PC-3 (cell line): ENCODE measurements around the gene GATA6. TPM values are rescaled to one million over a fixed set of nuclear protein-coding genes. Genes with fewer than 3 reads are reported as not detected.

Source experiments
- ATAC-seq: fragments of 200-7000 bp; cut with Tn5 transposase; 2 replicates; pipeline ENCODE4 v1.9.1; 2020; ENCODE audit warnings: mild to moderate bottlenecking, moderate library complexity
- BruUV-seq: library from RNA; stranded (reverse); fragments of 400-500 nt; replicated peaks from 2 replicates; lab custom pipeline; 2021; lab: Mats Ljungman, UMichigan
- CTCF ChIA-PET: fragments of 300-600 bp; sonication (Branson Sonifier 250); formaldehyde crosslinking; loops from one replicate; lab custom pipeline; 2022; ENCODE audit warnings: antibody characterized with exemption; lab: Charles Lee
- POLR2A ChIA-PET: fragments of 300-600 bp; sonication (Branson Sonifier 250); formaldehyde crosslinking; loops from one replicate; lab custom pipeline; 2022; ENCODE audit warnings: antibody characterized with exemption; ENCODE audit not compliant: unreplicated experiment; lab: Charles Lee
- DNase-seq: peaks from one replicate; pipeline ENCODE4 v3.0.0-alpha.2; 2015
- H2AFZ ChIP-seq: fragments of 300-600 bp; sonication (generic); 2 replicates; pipeline ENCODE4 v1.6.0; 2016; ENCODE audit warnings: antibody characterized with exemption, low read length
- H3F3A ChIP-seq: fragments of 300-600 bp; sonication (generic); one replicate; pipeline ENCODE4 v1.6.0; 2017; ENCODE audit warnings: antibody characterized with exemption, low read length, control low read depth, mild to moderate bottlenecking; ENCODE audit not compliant: unreplicated experiment
- H3K27ac ChIP-seq: fragments of 300-600 bp; sonication (generic); 2 replicates; pipeline ENCODE4 v1.5.1; 2016; ENCODE audit warnings: mild to moderate bottlenecking, low read length
- H3K27me3 ChIP-seq: fragments of 300-600 bp; sonication (generic); 2 replicates; pipeline ENCODE4 v1.6.1; 2016; ENCODE audit warnings: low read length, mixed read lengths
- H3K36me3 ChIP-seq: fragments of 300-600 bp; sonication (generic); 2 replicates; pipeline ENCODE4 v1.6.1; 2016; ENCODE audit warnings: low read depth, mixed run types, low read length, mixed read lengths
- H3K4me1 ChIP-seq: fragments of 300-600 bp; sonication (generic); 2 replicates; pipeline ENCODE4 v1.5.1; 2016; ENCODE audit warnings: low read length; ENCODE audit not compliant: insufficient read depth
- H3K4me2 ChIP-seq: fragments of 300-600 bp; sonication (generic); 2 replicates; pipeline ENCODE4 v1.6.0; 2016; ENCODE audit warnings: low read length
- H3K4me3 ChIP-seq: fragments of 300-600 bp; sonication (generic); 2 replicates; pipeline ENCODE4 v1.5.1; 2016; ENCODE audit warnings: mild to moderate bottlenecking, low read length, mixed read lengths
- H3K79me2 ChIP-seq: fragments of 300-600 bp; sonication (generic); 2 replicates; pipeline ENCODE4 v1.6.1; 2017; ENCODE audit warnings: low read length, mixed read lengths
- H3K9ac ChIP-seq: fragments of 300-600 bp; sonication (generic); 2 replicates; pipeline ENCODE4 v1.6.0; 2016; ENCODE audit warnings: mild to moderate bottlenecking, low read length
- H3K9me2 ChIP-seq: fragments of 300-600 bp; sonication (generic); replicated peaks from 2 replicates; pipeline ENCODE4 v1.6.1; 2016; ENCODE audit warnings: mixed run types, low read length, mixed read lengths
- H3K9me3 ChIP-seq: fragments of 300-600 bp; sonication (generic); 2 replicates; pipeline ENCODE4 v1.6.1; 2016; ENCODE audit warnings: low read length, mixed read lengths
- H4K20me1 ChIP-seq: fragments of 300-600 bp; sonication (generic); 2 replicates; pipeline ENCODE4 v1.6.1; 2016; ENCODE audit warnings: low read length, mixed read lengths
- EZH2 ChIP-seq: fragments of 300-600 bp; sonication (generic); IDR thresholded peaks from one replicate; pipeline ENCODE4 v1.6.1; 2017; ENCODE audit warnings: antibody characterized with exemption, mild to moderate bottlenecking, low read length; ENCODE audit not compliant: unreplicated experiment
- EZH2phosphoT487 ChIP-seq: fragments of 300-600 bp; sonication (generic); IDR thresholded peaks from 2 replicates; pipeline ENCODE4 v1.6.1; 2018; ENCODE audit warnings: mild to moderate bottlenecking, antibody characterized with exemption, low read length, borderline replicate concordance
- intact Hi-C: fragments of 100-400 bp; cut with micrococcal nuclease; formaldehyde crosslinking; loops from 2 replicates; pipeline ENCODE4 v1.9.0; 2023
- total RNA-seq: library from RNA; depleted of rRNA; stranded (reverse); fragments of >200 nt; gene quantifications from 2 replicates; pipeline ENCODE4 v1.2.3, GENCODE V29; 2014
- TF ChIP-seq, protein P1 (sequence below): fragments of 300-600 bp; sonication (generic); conservative IDR thresholded peaks from 2 replicates; pipeline ENCODE4 v1.5.1; 2017; ENCODE audit warnings: antibody characterized with exemption, low read depth, mild to moderate bottlenecking, low read length

GATA6 gene
- total RNA-seq, 1 experiment from 2014 or later = 19.4 TPM

DNA sequence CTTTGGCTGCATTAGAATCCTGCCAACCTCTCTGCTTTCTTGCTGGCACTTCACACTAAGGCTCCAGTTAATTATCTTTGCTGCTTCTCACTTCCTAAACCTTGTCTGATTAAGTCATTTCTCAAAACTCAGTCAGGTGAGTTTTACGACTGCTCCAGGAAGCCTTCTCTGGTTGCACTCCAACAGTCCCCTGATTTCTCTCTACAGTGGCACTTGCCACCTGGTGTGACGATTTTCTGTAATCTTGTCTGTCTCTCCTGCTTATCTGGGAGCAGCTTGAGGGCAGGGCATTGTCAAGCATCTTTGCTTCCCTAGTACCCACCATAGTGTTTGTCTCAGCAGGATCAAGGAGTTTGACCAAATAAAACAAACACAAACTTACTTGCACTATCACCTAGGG is 10.4 kb upstream of the GATA6 start:
- Histone ChIP-seq H3K27me3 (no peaks in the 10 kb centered on the region), H3K27ac (no peak overlapping the region), H3K4me2 (no peak overlapping the region), H3K79me2 (no peaks in the 10 kb centered on the region), H3K9me2 (no peaks in the 10 kb centered on the region), H3F3A (no peaks in the 10 kb centered on the region), H3K9ac (no peak overlapping the region), H3K4me3 (no peak overlapping the region), H3K9me3 (no peaks in the 10 kb centered on the region), H2AFZ (no peak overlapping the region), H3K4me1 (no peaks in the 10 kb centered on the region), H4K20me1 (no peaks in the 10 kb centered on the region), H3K36me3 (no peaks in the 10 kb centered on the region)
- no peak for TF ChIP-seq EZH2
- TF ChIP-seq EZH2phosphoT487 = no peak
- TF ChIP-seq, protein P1, sequence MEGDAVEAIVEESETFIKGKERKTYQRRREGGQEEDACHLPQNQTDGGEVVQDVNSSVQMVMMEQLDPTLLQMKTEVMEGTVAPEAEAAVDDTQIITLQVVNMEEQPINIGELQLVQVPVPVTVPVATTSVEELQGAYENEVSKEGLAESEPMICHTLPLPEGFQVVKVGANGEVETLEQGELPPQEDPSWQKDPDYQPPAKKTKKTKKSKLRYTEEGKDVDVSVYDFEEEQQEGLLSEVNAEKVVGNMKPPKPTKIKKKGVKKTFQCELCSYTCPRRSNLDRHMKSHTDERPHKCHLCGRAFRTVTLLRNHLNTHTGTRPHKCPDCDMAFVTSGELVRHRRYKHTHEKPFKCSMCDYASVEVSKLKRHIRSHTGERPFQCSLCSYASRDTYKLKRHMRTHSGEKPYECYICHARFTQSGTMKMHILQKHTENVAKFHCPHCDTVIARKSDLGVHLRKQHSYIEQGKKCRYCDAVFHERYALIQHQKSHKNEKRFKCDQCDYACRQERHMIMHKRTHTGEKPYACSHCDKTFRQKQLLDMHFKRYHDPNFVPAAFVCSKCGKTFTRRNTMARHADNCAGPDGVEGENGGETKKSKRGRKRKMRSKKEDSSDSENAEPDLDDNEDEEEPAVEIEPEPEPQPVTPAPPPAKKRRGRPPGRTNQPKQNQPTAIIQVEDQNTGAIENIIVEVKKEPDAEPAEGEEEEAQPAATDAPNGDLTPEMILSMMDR = no peak
- POLR2A ChIA-PET = no interaction called here
- CTCF ChIA-PET = no interaction called here
- intact Hi-C loops = no loop called here
- BruUV-seq = no TSS peak
- ATAC-seq (no peak), DNase-seq (no peak)

DNA sequence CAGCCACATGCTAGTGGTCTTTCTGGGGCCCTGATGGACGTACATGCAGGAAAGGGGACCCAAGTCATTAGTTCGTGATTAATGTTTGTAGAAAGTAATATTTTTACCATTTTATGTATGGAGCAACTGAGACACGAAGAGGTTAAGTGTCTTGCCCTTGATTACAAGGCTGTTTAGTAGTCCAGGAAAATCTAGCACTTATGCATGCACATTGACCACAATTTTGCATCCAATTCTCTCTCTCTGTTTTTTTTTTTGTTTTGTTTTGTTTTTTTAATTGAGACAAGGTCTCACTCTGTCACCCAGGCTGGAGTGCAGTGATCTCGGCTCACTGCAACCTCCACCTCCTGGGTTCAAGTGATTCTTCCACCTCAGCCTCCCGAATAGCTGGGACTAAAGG is 8.3 kb upstream of the GATA6 start:
- TF ChIP-seq, protein P1 = no peak
- TF ChIP-seq EZH2 = no peak
- no peak for TF ChIP-seq EZH2phosphoT487
- Histone ChIP-seq H4K20me1 (no peaks in the 10 kb centered on the region), H3K4me3 (no peak overlapping the region), H2AFZ (no peak overlapping the region), H3K4me2 (no peak overlapping the region), H3F3A (no peaks in the 10 kb centered on the region), H3K36me3 (no peaks in the 10 kb centered on the region), H3K4me1 (no peaks in the 10 kb centered on the region), H3K9ac (no peak overlapping the region), H3K27me3 (no peaks in the 10 kb centered on the region), H3K27ac (no peak overlapping the region), H3K9me3 (no peaks in the 10 kb centered on the region), H3K9me2 (no peaks in the 10 kb centered on the region), H3K79me2 (no peaks in the 10 kb centered on the region)
- ChIA-PET POLR2A (no interaction called here), CTCF (no interaction called here)
- no peak for DNase-seq
- intact Hi-C loops = no loop called here
- no TSS peak for BruUV-seq
- no peak for ATAC-seq

DNA sequence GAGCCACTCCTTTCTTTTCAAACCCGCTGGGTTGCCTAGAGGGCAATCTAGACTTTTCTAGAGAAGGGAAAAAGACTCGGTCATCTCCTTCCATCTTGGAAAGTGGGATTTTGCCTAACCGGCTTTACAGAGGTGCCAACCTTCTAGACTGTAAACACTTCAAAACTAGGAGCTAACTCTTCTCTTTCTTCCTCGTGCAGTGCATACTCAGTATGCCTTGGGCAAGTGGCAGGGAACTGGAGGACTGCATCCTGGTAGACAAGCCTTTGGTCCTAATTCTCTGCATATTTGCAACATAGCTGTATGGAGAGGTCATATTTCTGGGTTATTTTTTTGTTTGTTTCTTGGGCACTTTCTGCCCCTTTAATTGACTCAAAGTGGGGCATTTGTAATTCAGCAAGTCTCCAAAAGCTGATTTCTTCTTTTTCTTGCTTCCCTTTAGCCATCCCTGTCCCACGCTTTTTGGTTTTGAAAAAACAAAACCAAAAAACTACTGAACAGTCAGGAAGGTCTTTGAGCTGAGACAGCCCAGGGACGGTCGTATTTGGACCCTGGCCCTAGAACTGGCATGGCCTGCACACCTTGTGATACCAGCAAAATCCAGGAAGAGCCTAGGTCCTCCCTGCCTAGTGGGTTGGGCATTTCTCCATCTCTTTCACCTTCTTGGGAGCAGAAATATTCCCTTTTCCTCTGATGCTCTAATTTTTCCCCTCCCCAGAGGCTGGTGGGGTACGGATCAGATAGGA is 5.8 kb upstream of the GATA6 start:
- BruUV-seq = no TSS peak
- no peaks in the 10 kb centered on the region for H3K9me3 ChIP-seq
- peaks cover 6% of the 10 kb centered on the region for H3K27me3 ChIP-seq
- ATAC-seq = no peak
- ChIA-PET CTCF (interaction anchor here (0.6 kb wide), 1 partner anchor 166 kb away, joined by 3 read pairs; no protein-coding TSS in a partner anchor), POLR2A (no interaction called here)
- no peaks in the 10 kb centered on the region for H3F3A ChIP-seq
- H3K36me3 ChIP-seq = no peaks in the 10 kb centered on the region
- no peaks in the 10 kb centered on the region for H3K9me2 ChIP-seq
- H3K4me3 ChIP-seq = no peak overlapping the region
- H3K9ac ChIP-seq = no peak overlapping the region
- H3K27ac ChIP-seq = no peak overlapping the region
- intact Hi-C loops = no loop called here
- no peak overlapping the region for H3K4me2 ChIP-seq
- H3K4me1 ChIP-seq = no peaks in the 10 kb centered on the region
- no peaks in the 10 kb centered on the region for H3K79me2 ChIP-seq
- no peak overlapping the region for H2AFZ ChIP-seq
- no peaks in the 10 kb centered on the region for H4K20me1 ChIP-seq
- no peak for TF ChIP-seq EZH2
- TF ChIP-seq, protein P1 = no peak
- TF ChIP-seq EZH2phosphoT487 = no peak
- no peak for DNase-seq
